Gastroesophageal sphincter (tissue), 4 donors: ENCODE measurements around the gene TNFAIP6. TPM values are rescaled to one million over a fixed set of nuclear protein-coding genes. Genes with fewer than 3 reads are reported as not detected.

Experiments
- ATAC-seq: fragments of 150-250 bp; one replicate; pipeline ENCODE4 v1.9.1; 2016; ENCODE audit warnings: mild to moderate bottlenecking, moderate library complexity
- H3K27ac ChIP-seq, 4 donors: fragments of 200-600 bp; sonication (generic) in 3 of 4; 1 replicate in 3 of 4; 2 replicates in 1 of 4; pipeline ENCODE4 v1.5.1; 2016 to 2019
- H3K27me3 ChIP-seq: fragments of 200-600 bp; sonication (generic); one replicate; pipeline ENCODE4 v1.5.1; 2019
- H3K36me3 ChIP-seq, 2 donors: fragments of 200-600 bp; sonication (generic); one replicate each; pipeline ENCODE4 v1.5.1; 2019; ENCODE audit warnings: control low read depth in 1 of 2
- H3K4me1 ChIP-seq, 3 donors: fragments of 200-600 bp; sonication (generic); 1 replicate in 2 of 3; 2 replicates in 1 of 3; pipeline ENCODE4 v1.5.1; 2016 to 2019; ENCODE audit warnings: control low read depth in 2 of 3
- H3K4me3 ChIP-seq, 2 donors: fragments of 200-600 bp; sonication (generic); one replicate each; pipeline ENCODE4 v1.5.1; 2019; ENCODE audit warnings: mild to moderate bottlenecking in 1 of 2, moderate library complexity in 1 of 2
- H3K9me3 ChIP-seq, 3 donors: fragments of 200-600 bp; sonication (generic); one replicate each; pipeline ENCODE4 v1.5.1; 2017 to 2019; ENCODE audit warnings: control low read depth in 2 of 3
- EP300 ChIP-seq: sonication (generic); formaldehyde crosslinking; IDR thresholded peaks from one replicate; pipeline ENCODE4 v1.6.1; 2017; ENCODE audit warnings: antibody characterized with exemption, mild to moderate bottlenecking
- POLR2A ChIP-seq, 2 donors: fragments of 450-650 bp; IDR thresholded peaks; one replicate each; pipeline ENCODE4 v1.6.1; 2017; ENCODE audit warnings: antibody characterized with exemption in 2 of 2, mild to moderate bottlenecking in 2 of 2, moderate library complexity in 1 of 2
- POLR2AphosphoS5 ChIP-seq: sonication (generic); formaldehyde crosslinking; IDR thresholded peaks from one replicate; pipeline ENCODE4 v1.6.1; 2017; ENCODE audit warnings: antibody characterized with exemption
- WGBS, 2 donors: methylation state at CpG; one replicate each; pipeline ENCODE4 v1.1.5; 2018; ENCODE audit warnings: low coverage in 1 of 2; 5-methylcytosine and 5-hydroxymethylcytosine counted together
- total RNA-seq, 4 donors: library from RNA; depleted of rRNA; stranded (reverse); fragments of >200 nt; gene quantifications; one replicate each; pipeline ENCODE4 v1.1.0, GENCODE V29; 2016
- TF ChIP-seq, protein P1 (sequence below), 4 experiments: fragments of 200-600 bp in 2 of 4; fragments of 450-650 bp in 2 of 4; sonication (generic) in 1 of 4; IDR thresholded peaks; one replicate each; pipeline ENCODE4 v1.5.1; 2017 to 2019; ENCODE audit warnings: antibody characterized with exemption in 4 of 4, mild to moderate bottlenecking in 2 of 4, moderate library complexity in 2 of 4

The TNFAIP6 gene
- total RNA-seq, 4 donors from 2014 or later: 1.1 to 12.5 (median 5.5) TPM

DNA sequence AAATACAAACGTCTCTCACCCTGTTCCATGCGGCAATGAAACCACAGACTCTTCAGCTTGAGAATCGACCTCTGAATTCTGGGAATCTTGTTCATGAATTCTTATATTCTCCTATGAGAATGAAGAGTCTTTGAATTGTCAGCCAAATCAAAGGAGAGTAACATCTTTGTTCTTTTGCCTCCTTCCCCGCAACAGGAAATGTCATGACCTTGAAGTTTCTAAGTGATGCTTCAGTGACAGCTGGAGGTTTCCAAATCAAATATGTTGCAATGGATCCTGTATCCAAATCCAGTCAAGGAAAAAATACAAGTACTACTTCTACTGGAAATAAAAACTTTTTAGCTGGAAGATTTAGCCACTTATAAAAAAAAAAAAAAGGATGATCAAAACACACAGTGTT lies 21.8 kb downstream of the TNFAIP6 start:
- peak; percentile 43 for ATAC-seq
- TF ChIP-seq, protein P1, sequence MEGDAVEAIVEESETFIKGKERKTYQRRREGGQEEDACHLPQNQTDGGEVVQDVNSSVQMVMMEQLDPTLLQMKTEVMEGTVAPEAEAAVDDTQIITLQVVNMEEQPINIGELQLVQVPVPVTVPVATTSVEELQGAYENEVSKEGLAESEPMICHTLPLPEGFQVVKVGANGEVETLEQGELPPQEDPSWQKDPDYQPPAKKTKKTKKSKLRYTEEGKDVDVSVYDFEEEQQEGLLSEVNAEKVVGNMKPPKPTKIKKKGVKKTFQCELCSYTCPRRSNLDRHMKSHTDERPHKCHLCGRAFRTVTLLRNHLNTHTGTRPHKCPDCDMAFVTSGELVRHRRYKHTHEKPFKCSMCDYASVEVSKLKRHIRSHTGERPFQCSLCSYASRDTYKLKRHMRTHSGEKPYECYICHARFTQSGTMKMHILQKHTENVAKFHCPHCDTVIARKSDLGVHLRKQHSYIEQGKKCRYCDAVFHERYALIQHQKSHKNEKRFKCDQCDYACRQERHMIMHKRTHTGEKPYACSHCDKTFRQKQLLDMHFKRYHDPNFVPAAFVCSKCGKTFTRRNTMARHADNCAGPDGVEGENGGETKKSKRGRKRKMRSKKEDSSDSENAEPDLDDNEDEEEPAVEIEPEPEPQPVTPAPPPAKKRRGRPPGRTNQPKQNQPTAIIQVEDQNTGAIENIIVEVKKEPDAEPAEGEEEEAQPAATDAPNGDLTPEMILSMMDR (IDR thresholded peaks at IDR 0.05): no peak
- TF ChIP-seq EP300 (no peak), POLR2AphosphoS5 (no peak), POLR2A (IDR thresholded peaks at IDR 0.05) (no peak)
- Histone ChIP-seq H3K27ac (no peak overlapping the region), H3K36me3 (no peaks in the 10 kb centered on the region), H3K27me3 (no peaks in the 10 kb centered on the region), H3K9me3 (no peaks in the 10 kb centered on the region), H3K4me1 (no peaks in the 10 kb centered on the region), H3K4me3 (no peak overlapping the region)
- 79 to 82% methylated on average over 4 of the region's 4 CpGs for WGBS, 2 donors

DNA sequence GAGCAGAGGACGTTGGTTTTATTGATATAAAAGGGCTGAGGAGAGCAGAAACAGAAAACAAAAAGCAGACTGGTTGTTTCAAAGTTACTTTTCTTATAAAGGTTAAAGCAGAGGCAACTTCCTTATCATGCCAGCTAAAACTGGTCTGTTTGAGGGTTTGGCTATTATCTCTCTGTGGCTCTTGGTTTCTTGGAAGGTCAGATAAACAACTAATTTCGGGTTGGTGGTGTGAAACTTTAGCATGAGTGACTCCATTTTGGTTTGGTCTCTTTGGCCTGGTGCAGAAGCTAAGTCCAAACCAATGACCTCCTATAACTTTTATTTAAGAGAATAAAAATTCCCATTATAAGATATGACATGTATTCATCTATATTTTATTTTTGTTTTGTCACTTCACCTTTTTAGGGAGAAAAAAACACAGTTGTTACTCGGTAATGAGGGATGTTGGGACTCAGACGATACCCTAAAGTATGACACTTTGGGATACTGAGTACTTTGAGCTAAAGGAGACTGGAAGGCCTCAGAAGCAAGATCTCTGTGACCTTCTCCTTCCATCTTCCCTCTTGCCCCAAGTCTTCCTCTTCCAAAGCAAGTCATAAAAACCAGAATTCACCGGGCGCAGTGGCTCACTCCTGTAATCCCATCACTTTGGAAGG lies 23.3 kb downstream of the TNFAIP6 start:
- Histone ChIP-seq H3K4me1 (no peaks in the 10 kb centered on the region), H3K9me3 (no peaks in the 10 kb centered on the region), H3K27ac (no peak overlapping the region), H3K36me3 (no peaks in the 10 kb centered on the region), H3K27me3 (no peaks in the 10 kb centered on the region), H3K4me3 (no peak overlapping the region)
- ATAC-seq: no peak
- TF ChIP-seq EP300 (no peak), POLR2A (IDR thresholded peaks at IDR 0.05) (no peak), POLR2AphosphoS5 (no peak)
- TF ChIP-seq, protein P1 (IDR thresholded peaks at IDR 0.05): no peak
- WGBS, 2 donors: 78 to 81% methylated on average over 5 to 6 of the region's 6 CpGs

DNA sequence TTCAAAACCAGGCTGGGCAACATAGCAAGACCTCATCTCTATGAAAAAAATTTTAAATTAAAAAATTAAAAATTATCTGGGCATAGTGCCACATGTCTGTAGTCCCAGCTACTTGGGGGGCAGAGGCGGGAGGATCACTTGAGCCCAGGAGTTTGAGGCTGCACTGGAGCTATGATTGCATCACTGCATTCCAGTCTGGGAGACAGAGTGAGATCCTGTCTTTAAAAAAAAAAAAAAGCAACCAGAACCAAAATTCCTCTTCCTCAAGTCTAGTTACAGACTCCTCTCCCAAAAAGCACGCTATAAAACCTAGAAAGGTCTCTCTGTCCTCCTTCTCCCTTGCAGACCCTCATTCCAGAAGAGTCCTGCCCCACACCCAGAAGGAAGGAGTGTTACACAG lies 23.9 kb downstream of the TNFAIP6 start:
- ATAC-seq: no peak
- WGBS, 2 donors: 70 to 95% methylated on average over 2 of the region's 2 CpGs
- H3K4me3 ChIP-seq: no peak overlapping the region

DNA sequence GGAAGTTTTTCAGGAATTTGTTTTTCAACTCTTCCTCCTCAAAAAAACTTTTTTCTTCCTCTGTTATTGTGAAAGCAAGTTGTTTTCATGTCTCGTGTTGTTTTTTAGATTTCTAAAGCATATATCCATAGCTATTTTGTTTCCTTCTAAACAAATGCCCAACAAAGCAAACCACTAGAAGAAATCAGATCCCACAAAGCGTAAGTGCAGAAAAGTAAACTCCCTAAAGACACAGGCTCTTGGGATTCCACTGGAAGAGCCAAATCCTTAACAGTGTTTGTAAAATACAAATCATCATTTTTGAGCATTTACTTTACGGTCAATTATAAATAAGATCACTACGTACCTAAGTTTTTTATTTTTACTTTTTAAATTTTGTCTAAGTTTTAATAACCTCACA lies 30.6 kb downstream of the TNFAIP6 start:
- H3K4me1 ChIP-seq: no peaks in the 10 kb centered on the region
- no peak overlapping the region for H3K27ac ChIP-seq
- H3K4me3 ChIP-seq: no peak overlapping the region
- no peak for ATAC-seq
- H3K36me3 ChIP-seq: no peaks in the 10 kb centered on the region
- TF ChIP-seq POLR2AphosphoS5 (no peak), EP300 (no peak), POLR2A (IDR thresholded peaks at IDR 0.05) (no peak)
- TF ChIP-seq, protein P1 (IDR thresholded peaks at IDR 0.05): no peak
- H3K27me3 ChIP-seq: no peaks in the 10 kb centered on the region
- 81 to 85% methylated on average over 4 of the region's 4 CpGs for WGBS, 2 donors
- no peaks in the 10 kb centered on the region for H3K9me3 ChIP-seq

More for the DNA sequence above, 23.9 kb downstream of the TNFAIP6 start:
- no peaks in the 10 kb centered on the region for H3K4me1 ChIP-seq
- H3K27me3 ChIP-seq: no peaks in the 10 kb centered on the region
- no peak overlapping the region for H3K27ac ChIP-seq
- H3K9me3 ChIP-seq: no peaks in the 10 kb centered on the region
- no peak for TF ChIP-seq POLR2AphosphoS5
- no peaks in the 10 kb centered on the region for H3K36me3 ChIP-seq

DNA sequence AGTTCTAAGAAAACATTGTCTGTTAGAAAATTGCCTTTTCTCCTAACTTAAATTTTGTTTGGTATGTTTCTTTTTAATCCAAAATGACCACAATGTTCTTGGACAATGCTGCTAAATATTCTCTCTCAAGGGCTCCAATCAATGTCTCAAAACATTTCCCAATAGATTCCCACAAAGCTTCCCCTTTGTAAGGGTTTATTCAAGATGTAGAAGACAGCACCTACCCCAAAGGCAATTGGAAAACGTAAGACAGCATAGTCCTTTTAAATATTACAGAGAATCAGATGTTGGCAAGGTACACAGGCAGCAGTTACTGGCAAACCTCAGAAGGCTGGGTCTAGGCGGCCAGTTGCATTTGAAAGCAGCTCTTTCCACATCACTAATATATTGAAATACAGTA lies 34.0 kb downstream of the TNFAIP6 start:
- no peak overlapping the region for H3K27ac ChIP-seq
- no peaks in the 10 kb centered on the region for H3K27me3 ChIP-seq
- TF ChIP-seq EP300: no peak
- no peak for TF ChIP-seq POLR2A (IDR thresholded peaks at IDR 0.05)
- TF ChIP-seq, protein P1 (IDR thresholded peaks at IDR 0.05): no peak
- no peak for TF ChIP-seq POLR2AphosphoS5
- ATAC-seq: no peak
- no peaks in the 10 kb centered on the region for H3K9me3 ChIP-seq
- no peaks in the 10 kb centered on the region for H3K36me3 ChIP-seq
- H3K4me3 ChIP-seq: no peak overlapping the region
- 53 to 72% methylated on average over 2 of the region's 2 CpGs for WGBS, 2 donors
- H3K4me1 ChIP-seq: no peaks in the 10 kb centered on the region
